Spleen (tissue), 11 donors: ENCODE data around the gene HRG. TPM values are rescaled to one million over a fixed set of nuclear protein-coding genes. Genes with fewer than 3 reads are reported as not detected.

Experiments
- DNase-seq: peaks from one replicate; pipeline ENCODE4 v3.0.0-alpha.2; 2020
- H3K27ac ChIP-seq, 8 donors: fragments of 200-600 bp; sonication (generic) in 7 of 8; 1 replicate in 4 of 8; 2 replicates in 4 of 8; pipeline versions ENCODE4 v1.5.0 to v1.8.0; 2016 to 2021; ENCODE audit warnings: inconsistent platforms in 4 of 8, mild to moderate bottlenecking in 4 of 8, moderate library complexity in 1 of 8
- H3K27me3 ChIP-seq, 7 donors: fragments of 200-600 bp; sonication (generic) in 6 of 7; replicated peaks in 1 of 7; 1 replicate in 4 of 7; 2 replicates in 3 of 7; pipeline versions ENCODE4 v1.5.0 to v1.8.0; 2016 to 2021; ENCODE audit warnings: inconsistent platforms in 3 of 7, mild to moderate bottlenecking in 1 of 7
- H3K36me3 ChIP-seq, 6 donors: fragments of 200-600 bp; sonication (generic) in 5 of 6; 1 replicate in 4 of 6; 2 replicates in 2 of 6; pipeline versions ENCODE4 v1.5.0 to v1.8.0; 2016 to 2021; ENCODE audit warnings: inconsistent platforms in 2 of 6
- H3K4me1 ChIP-seq, 6 donors: fragments of 200-600 bp; sonication (generic) in 5 of 6; 1 replicate in 3 of 6; 2 replicates in 3 of 6; pipeline versions ENCODE4 v1.5.0 to v1.8.0; 2016 to 2021; ENCODE audit warnings: inconsistent platforms in 3 of 6
- H3K4me3 ChIP-seq, 8 donors: fragments of 200-600 bp; sonication (generic) in 7 of 8; 1 replicate in 4 of 8; 2 replicates in 4 of 8; pipeline versions ENCODE4 v1.5.0 to v1.8.0; 2016 to 2021; ENCODE audit warnings: inconsistent platforms in 4 of 8, mild to moderate bottlenecking in 4 of 8, moderate library complexity in 2 of 8
- H3K9me3 ChIP-seq, 8 donors: fragments of 200-600 bp; sonication (generic) in 7 of 8; 1 replicate in 4 of 8; 2 replicates in 4 of 8; pipeline versions ENCODE4 v1.5.0 to v1.8.0; 2016 to 2021; ENCODE audit warnings: inconsistent platforms in 4 of 8
- CTCF ChIP-seq, 11 experiments: fragments of 200-600 bp in 7 of 11; fragments of 450-650 bp in 4 of 11; sonication (generic) in 4 of 11; IDR thresholded peaks in 8 of 11; conservative IDR thresholded peaks in 3 of 11; 1 replicate in 7 of 11; 2 replicates in 4 of 11; pipeline versions ENCODE4 v1.4.0 to v1.8.0; 2016 to 2021; ENCODE audit warnings: antibody characterized with exemption in 11 of 11, inconsistent platforms in 4 of 11, mild to moderate bottlenecking in 1 of 11
- POLR2A ChIP-seq, 3 donors: fragments of 450-650 bp; IDR thresholded peaks; one replicate each; pipeline ENCODE4 v1.5.1; 2017; ENCODE audit warnings: antibody characterized with exemption in 3 of 3, mild to moderate bottlenecking in 1 of 3
- POLR2AphosphoS5 ChIP-seq, 3 donors: sonication (generic); formaldehyde crosslinking; IDR thresholded peaks; one replicate each; pipeline ENCODE4 v1.5.1; 2017; ENCODE audit warnings: antibody characterized with exemption in 3 of 3
- whole genome bisulfite sequencing, 5 donors: extraction: QIAGEN DNeasy Blood & Tissue Kit in 3 of 5; methylation state at CpG; one replicate each; pipeline versions ENCODE4 v1.1.5 to v1.1.7; 2013 to 2018; 5-methylcytosine and 5-hydroxymethylcytosine counted together
- intact Hi-C: fragments of 100-400 bp; cut with DNase I; formaldehyde crosslinking; loops from one replicate; pipeline ENCODE4 v1.15.0; 2023; ENCODE audit warnings: low total_unique reads
- polyA plus RNA-seq, 3 donors: library from polyadenylated mRNA; stranded (reverse); fragments of 200-250 nt; gene quantifications; one replicate each; pipeline ENCODE4 v1.2.1, GENCODE V29; 2013
- total RNA-seq, 7 donors: library from RNA; depleted of rRNA in 3 of 7; stranded (reverse); fragments of >200 nt in 3 of 7; fragmentation: NEBNext Ultra II Directional in 4 of 7; extraction: Animal tissue kit (Norgen Biotek cat#: 25700) in 4 of 7; gene quantifications; one replicate each; pipeline versions ENCODE4 v1.1.0 to v1.2.1, GENCODE V29; 2016 to 2021
- donor health status: healthy with polysubstance abuse.
- donor health status: DM: no; HTN: no; CAD: no; lungs with moderate emphysema.
- donor health status: DM: no; HTN: no; CAD: no.
- donor health status: Bipolar disorder and iron deficiency.
- donor health status: healthy.
- donor health status: DM: no; HTN: no; CAD: no.
- donor health status: DM: yes; HTN: yes; CAD: no.

The HRG gene
- total and polyA plus RNA-seq, 10 donors, result not detected

GRCh38 chr3:186621894-186622650 lies 43.7 kb upstream of the HRG start:
- peaks cover 0 to 50% (median 10%) of the 10 kb centered on the region in 7 donors for H3K27me3 ChIP-seq
- no peak overlapping the region for H3K4me3 ChIP-seq
- DNase-seq, result no peak
- H3K9me3 ChIP-seq, result no peaks in the 10 kb centered on the region
- intact Hi-C loops, result no loop called here
- H3K36me3 ChIP-seq, result no peaks in the 10 kb centered on the region
- no peak overlapping the region for H3K27ac ChIP-seq
- 72 to 86% (median 84%) methylated on average over 7 of the region's 7 CpGs for WGBS, 5 donors
- TF ChIP-seq POLR2AphosphoS5 (IDR thresholded peaks at IDR 0.05) (no peak), CTCF (IDR thresholded peaks at IDR 0.05 in 8 of 11, conservative IDR thresholded peaks at IDR 0.05 in 3 of 11) (no peak), POLR2A (IDR thresholded peaks at IDR 0.05) (no peak)
- peaks cover 0 to 7% (median 4%) of the 10 kb centered on the region in 6 donors for H3K4me1 ChIP-seq

DNA sequence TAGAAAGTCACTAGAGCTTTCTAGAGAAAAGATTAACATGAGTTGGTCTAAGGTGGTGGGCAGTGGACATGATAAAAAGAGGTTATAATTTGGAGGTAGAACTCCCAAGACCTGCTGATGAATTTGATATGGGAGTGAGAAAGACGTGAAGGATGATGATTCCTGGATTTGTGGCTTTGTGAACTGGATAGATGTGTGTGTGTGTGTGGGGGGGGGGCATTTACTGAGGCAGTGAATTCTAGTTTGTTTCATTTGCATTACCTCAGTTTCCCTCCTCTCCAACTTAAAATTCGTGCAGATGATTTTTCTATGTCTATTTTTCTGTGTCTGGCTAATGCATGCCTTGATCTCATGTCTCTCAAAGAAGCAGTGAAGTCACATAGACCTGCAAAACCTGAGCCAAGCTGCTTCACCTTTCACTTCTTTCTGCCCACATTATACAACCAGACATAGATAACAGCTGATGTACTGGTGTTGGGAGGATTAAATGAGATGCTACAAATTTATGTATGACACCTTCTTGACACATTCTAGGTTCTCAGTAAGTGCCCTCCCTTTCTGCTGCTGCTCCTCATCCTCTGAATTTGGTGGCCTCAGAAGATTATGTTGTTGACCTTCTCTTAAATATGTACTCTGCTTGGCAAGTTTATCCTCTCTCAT lies 43.0 kb upstream of the HRG start:
- TF ChIP-seq CTCF (IDR thresholded peaks at IDR 0.05 in 8 of 11, conservative IDR thresholded peaks at IDR 0.05 in 3 of 11) (no peak), POLR2AphosphoS5 (IDR thresholded peaks at IDR 0.05) (no peak), POLR2A (IDR thresholded peaks at IDR 0.05) (no peak)
- intact Hi-C loops, result no loop called here
- no peaks in the 10 kb centered on the region for H3K9me3 ChIP-seq

DNA sequence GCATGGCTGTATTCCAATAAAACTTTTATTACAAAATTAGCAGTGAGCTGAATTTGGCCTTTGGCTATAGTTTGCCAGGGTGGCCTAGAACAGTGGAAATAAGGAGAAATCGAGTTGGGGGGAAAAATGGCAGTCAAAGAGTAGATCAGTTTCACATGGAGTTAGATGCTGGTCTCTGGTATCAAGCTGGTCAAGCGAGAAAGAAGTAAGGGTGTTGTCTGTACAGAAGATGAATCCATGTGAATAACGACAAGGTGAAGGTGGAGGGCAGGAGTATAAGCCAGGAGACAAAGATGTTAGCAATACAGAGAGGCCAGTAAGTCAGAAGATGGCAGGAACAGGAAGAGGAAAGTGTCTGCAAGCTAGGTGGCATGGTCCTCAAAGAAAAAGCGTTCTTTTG lies 41.2 kb upstream of the HRG start:
- TF ChIP-seq POLR2A (IDR thresholded peaks at IDR 0.05) (no peak), CTCF (IDR thresholded peaks at IDR 0.05 in 8 of 11, conservative IDR thresholded peaks at IDR 0.05 in 3 of 11) (no peak), POLR2AphosphoS5 (IDR thresholded peaks at IDR 0.05) (no peak)
- intact Hi-C loops, result no loop called here
- Histone ChIP-seq H3K27me3 (peaks cover 0 to 30% (median 0%) of the 10 kb centered on the region in 7 donors), H3K27ac (no peak overlapping the region), H3K4me3 (no peak overlapping the region), H3K36me3 (no peaks in the 10 kb centered on the region), H3K4me1 (no peaks in the 10 kb centered on the region), H3K9me3 (no peaks in the 10 kb centered on the region)
- DNase-seq, result no peak
- WGBS, 5 donors, result 73 to 85% (median 81%) methylated on average over 4 of the region's 4 CpGs

More for the DNA sequence above, 43.0 kb upstream of the HRG start:
- Histone ChIP-seq H3K36me3 (no peaks in the 10 kb centered on the region), H3K4me3 (no peak overlapping the region), H3K27ac (no peak overlapping the region), H3K4me1 (no peaks in the 10 kb centered on the region), H3K27me3 (peaks cover 0 to 43% (median 5%) of the 10 kb centered on the region in 7 donors)
- 28 to 48% (median 40%) methylated on average over 2 of the region's 2 CpGs for WGBS, 5 donors
- DNase-seq, result no peak

DNA sequence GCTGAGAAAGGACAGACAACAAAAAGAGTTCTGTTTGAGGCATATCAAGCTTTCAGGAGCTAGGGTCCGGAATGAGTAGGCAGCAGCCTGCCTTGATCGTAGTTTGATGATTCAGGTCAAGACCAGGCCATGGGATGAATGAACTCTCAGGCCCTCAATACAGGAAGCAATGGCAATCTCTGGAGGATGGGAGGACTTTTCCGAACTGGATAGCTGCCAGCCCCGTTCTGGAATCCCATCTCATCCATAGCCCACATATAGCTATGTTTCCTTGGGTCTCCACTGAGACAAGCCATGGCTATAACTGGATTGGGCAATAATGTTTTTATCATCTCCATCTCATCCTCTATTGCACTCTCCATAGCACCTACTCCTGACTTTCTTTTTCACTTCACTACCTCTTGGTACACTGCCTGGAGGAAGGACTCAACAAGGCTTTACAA lies 40.2 kb upstream of the HRG start:
- intact Hi-C loops, result no loop called here
- no peak for DNase-seq

More for the DNA sequence above, 40.2 kb upstream of the HRG start:
- no peaks in the 10 kb centered on the region for H3K36me3 ChIP-seq
- no peak overlapping the region for H3K27ac ChIP-seq
- no peaks in the 10 kb centered on the region for H3K9me3 ChIP-seq
- no peaks in the 10 kb centered on the region for H3K4me1 ChIP-seq
- no peak for TF ChIP-seq POLR2AphosphoS5 (IDR thresholded peaks at IDR 0.05)
- TF ChIP-seq CTCF (IDR thresholded peaks at IDR 0.05 in 8 of 11, conservative IDR thresholded peaks at IDR 0.05 in 3 of 11), result no peak
- no peak for TF ChIP-seq POLR2A (IDR thresholded peaks at IDR 0.05)
- H3K27me3 ChIP-seq, result peaks cover 0 to 23% (median 0%) of the 10 kb centered on the region in 7 donors
- no peak overlapping the region for H3K4me3 ChIP-seq
- 71 to 77% (median 74%) methylated on average over 4 of the region's 4 CpGs for WGBS, 5 donors
